HepG2 (cell line): Measurements from ENCODE around the gene MSMP. TPM values are rescaled to one million over a fixed set of nuclear protein-coding genes. Genes with fewer than 3 reads are reported as not detected.

ENCODE experiments used
- ATAC-seq: fragments of 200-7000 bp; cut with Tn5 transposase; 3 replicates; pipeline ENCODE4 v1.9.1; 2020; ENCODE audit warnings: mild to moderate bottlenecking, moderate library complexity
- BruUV-seq: library from RNA; stranded (reverse); fragments of 400-500 nt; replicated peaks from 2 replicates; lab custom pipeline; 2021; lab: Mats Ljungman, UMichigan
- CTCF ChIA-PET: fragments of 300-600 bp; formaldehyde crosslinking; extraction: SDS; loops from one replicate; lab custom pipeline; 2021; ENCODE audit warnings: low total read pairs, inconsistent platforms, low intra/inter-chr PET ratio; lab: Yijun Ruan, JAX
- POLR2A ChIA-PET: fragments of 350-600 bp; sonication (Branson Sonifier 250); formaldehyde crosslinking; loops from one replicate; lab custom pipeline; 2020; ENCODE audit warnings: antibody characterized with exemption, inconsistent platforms; lab: Yijun Ruan, JAX
- DNase-seq: peaks from one replicate; pipeline ENCODE4 v3.0.0-alpha.2; 2015; ENCODE audit warnings: low spot score
- FAIRE-seq: peaks from 3 replicates; lab custom pipeline; 2011; peaks lifted over from hg19 to GRCh38; lab: Jason Lieb, UNC
- H2AFZ ChIP-seq: one replicate; pipeline ENCODE4 v1.6.1; 2011; ENCODE audit warnings: low read length, inconsistent platforms
- H3K27ac ChIP-seq: fragments of 300-600 bp; 3 replicates; pipeline ENCODE4 v1.8.0; 2011; ENCODE audit warnings: mixed run types, mild to moderate bottlenecking, mixed read lengths, low read length, inconsistent platforms; ENCODE audit not compliant: insufficient read depth; ENCODE audit errors: extremely low read length
- H3K27me3 ChIP-seq, 2 experiments: fragments of 200-600 bp in 1 of 2; 2 replicates in 1 of 2; 3 replicates in 1 of 2; pipeline versions ENCODE4 v1.6.0 to v1.8.0; 2011; ENCODE audit warnings: low read length in 2 of 2, mild to moderate bottlenecking in 2 of 2, moderate library complexity in 2 of 2, inconsistent platforms in 1 of 2; ENCODE audit not compliant: insufficient read depth in 2 of 2, control insufficient read depth in 1 of 2
- H3K36me3 ChIP-seq, 2 experiments: fragments of 200-600 bp in 1 of 2; replicated peaks in 1 of 2; 2 replicates in 1 of 2; 3 replicates in 1 of 2; pipeline versions ENCODE4 v1.5.1 to v1.8.0; 2011; ENCODE audit warnings: low read length in 2 of 2, inconsistent platforms in 1 of 2; ENCODE audit not compliant: insufficient read depth in 2 of 2, control insufficient read depth in 1 of 2
- H3K4me1 ChIP-seq: 2 replicates; pipeline ENCODE4 v1.5.1; 2012; ENCODE audit warnings: low read length, inconsistent platforms; ENCODE audit not compliant: insufficient read depth
- H3K4me2 ChIP-seq: 2 replicates; pipeline ENCODE4 v1.6.0; 2011; ENCODE audit warnings: low read depth, low read length, inconsistent platforms
- H3K4me3 ChIP-seq, 3 experiments: fragments of 200-600 bp in 1 of 3; sonication (generic), shearing (Covaris generic) in 1 of 3; replicated peaks in 1 of 3; 2 replicates each; pipeline ENCODE4 v1.5.1; 2011 to 2016; ENCODE audit warnings: low read length in 3 of 3, inconsistent platforms in 2 of 3, low read depth in 2 of 3, mild to moderate bottlenecking in 2 of 3, control low read depth in 1 of 3, mixed read lengths in 1 of 3; ENCODE audit not compliant: insufficient read depth in 1 of 3
- H3K79me2 ChIP-seq: one replicate; pipeline ENCODE4 v1.6.1; 2011; ENCODE audit warnings: low read length, inconsistent platforms; ENCODE audit not compliant: insufficient read depth
- H3K9ac ChIP-seq: 2 replicates; pipeline ENCODE4 v1.6.0; 2011; ENCODE audit warnings: mild to moderate bottlenecking, low read depth, low read length, inconsistent platforms; ENCODE audit not compliant: insufficient read depth
- H3K9me3 ChIP-seq: 2 replicates; pipeline ENCODE4 v1.5.1; 2012; ENCODE audit warnings: mild to moderate bottlenecking, low read length
- H4K20me1 ChIP-seq: 2 replicates; pipeline ENCODE4 v1.6.0; 2011; ENCODE audit warnings: inconsistent platforms, mild to moderate bottlenecking, low read length, moderate library complexity; ENCODE audit not compliant: insufficient read depth
- AGO2 ChIP-seq: fragments of 200-400 bp; formaldehyde crosslinking; optimal IDR thresholded peaks from 2 replicates; pipeline ENCODE3; 2017; ENCODE audit warnings: mild to moderate bottlenecking, low read depth, low read length, moderate library complexity
- FOXO1 ChIP-seq: sonication (generic); formaldehyde crosslinking; IDR thresholded peaks from 2 replicates; pipeline ENCODE4 v1.4.0; 2020; ENCODE audit warnings: missing genetic modification reagents
- MNT ChIP-seq: fragments of 450-650 bp; IDR thresholded peaks from 2 replicates; pipeline ENCODE4 v1.6.1; 2016
- RCOR2 ChIP-seq: IDR thresholded peaks from 2 replicates; pipeline ENCODE4 v1.6.1; 2016; ENCODE audit warnings: missing biosample characterization, missing genetic modification reagents
- ZNF281 ChIP-seq: sonication (generic); formaldehyde crosslinking; IDR thresholded peaks from 2 replicates; pipeline ENCODE4 v1.4.0; 2020; ENCODE audit warnings: missing genetic modification reagents, borderline replicate concordance
- ZNF703 ChIP-seq: sonication (generic); formaldehyde crosslinking; IDR thresholded peaks from 2 replicates; pipeline ENCODE4 v1.5.1; 2020; ENCODE audit warnings: missing genetic modification reagents, mild to moderate bottlenecking, moderate library complexity, borderline replicate concordance
- ZNF720 ChIP-seq: sonication (generic); formaldehyde crosslinking; IDR thresholded peaks from 2 replicates; pipeline ENCODE4 v1.4.0; 2020; ENCODE audit warnings: missing genetic modification reagents
- WGBS: methylation state at CpG from one replicate; pipeline ENCODE4 v1.1.6; 2017; ENCODE audit warnings: low lambda C conversion rate; 5-methylcytosine and 5-hydroxymethylcytosine counted together
- in situ Hi-C: cut with HindIII; loops from 2 replicates; pipeline ENCODE4 v1.10.0; 2017; ENCODE audit warnings: low pct_unique_long_range_greater_than_20kb; ENCODE audit not compliant: extremely low pct_ligation_motif_present
- intact Hi-C: fragments of 100-400 bp; cut with micrococcal nuclease; formaldehyde crosslinking; loops from one replicate; pipeline ENCODE4 v1.10.0; 2022; ENCODE audit not compliant: unreplicated experiment
- polyA plus RNA-seq, 8 experiments: library from polyadenylated mRNA; depleted of rRNA in 3 of 8; stranded (reverse) in 7 of 8; unstranded in 1 of 8; fragments of >200 nt; fragmentation: Illumina TruSeq in 4 of 8; extraction: Trizol in 4 of 8; gene quantifications; 2 replicates each; pipeline versions ENCODE4 v1.2.1 to v1.2.3, GENCODE V29; 2011 to 2016; ENCODE audit warnings: low read depth in 4 of 8, missing spikeins in 1 of 8, mixed read lengths in 1 of 8; ENCODE audit not compliant: insufficient read depth in 1 of 8
- total RNA-seq, 5 experiments: library from RNA; depleted of rRNA; stranded (reverse); fragments of >200 nt; fragmentation: Illumina TruSeq; extraction: Trizol; gene quantifications; 2 replicates each; pipeline ENCODE4 v1.2.3, GENCODE V29; 2016; ENCODE audit warnings: low read depth in 1 of 5

MSMP gene
- total and polyA plus RNA-seq, 2 of the 13 experiments (the other 11 are each of a cell fraction or from before 2014, with no cell fraction given), result 0.24 to 0.46 TPM

- H3K4me2 ChIP-seq, result no peak overlapping the region
- H3K79me2 ChIP-seq, result no peaks in the 10 kb centered on the region
- no peaks in the 10 kb centered on the region for H4K20me1 ChIP-seq
- H3K36me3 ChIP-seq, result peaks cover 52 to 91% of the 10 kb centered on the region in 2 experiments
- no peak for TF ChIP-seq FOXO1
- TF ChIP-seq ZNF720, result no peak
- TF ChIP-seq, all 625 proteins: peak for 0
- FAIRE-seq (no peak), DNase-seq (no peak), ATAC-seq (no peak)
- BruUV-seq, result no TSS peak
- ChIA-PET POLR2A (interaction anchor here (1.3 kb wide), 1 partner anchor 27 kb away, joined by 3 read pairs; the partner anchor contains the start of genes CREB3 and TLN1), CTCF (no interaction called here)
- H3K4me3 ChIP-seq, result no peak overlapping the region
- no peaks in the 10 kb centered on the region for H3K9me3 ChIP-seq
- in situ Hi-C loops (no loop called here), intact Hi-C loops (no loop called here)
- H3K4me1 ChIP-seq, result no peaks in the 10 kb centered on the region
- no peak overlapping the region for H2AFZ ChIP-seq
- H3K27ac ChIP-seq, result no peak overlapping the region
- no peak overlapping the region for H3K9ac ChIP-seq
- 96% methylated on average over 8 of the region's 8 CpGs for WGBS
- H3K27me3 ChIP-seq, result no peaks in the 10 kb centered on the region
These were observed 48.7 kb downstream of the MSMP start for GRCh38 chr9:35705372-35705771.

- intact Hi-C loops, result no loop called here
- ATAC-seq, result no peak
- TF ChIP-seq RCOR2 (no peak), ZNF281 (CRISPR knock-in tag) (no peak), MNT (0 out of 2 replicates have a peak, but pooled peaks have one; percentile 8), ZNF703 (CRISPR knock-in tag) (no peak), AGO2 (peak; percentile 35)
- H2AFZ ChIP-seq, result no peak overlapping the region
- peaks cover 62 to 97% of the 10 kb centered on the region in 2 experiments for H3K36me3 ChIP-seq
- no peak for DNase-seq
- H3K4me2 ChIP-seq, result no peak overlapping the region
- CTCF ChIA-PET, result no interaction called here
- BruUV-seq, result TSS peak; percentile 37
- 97% methylated on average over 26 of the region's 26 CpGs for WGBS
- POLR2A ChIA-PET, result no interaction called here
- no peaks in the 10 kb centered on the region for H3K9me3 ChIP-seq
- H3K27ac ChIP-seq, result no peak overlapping the region
- no peaks in the 10 kb centered on the region for H3K79me2 ChIP-seq
- no peaks in the 10 kb centered on the region for H3K4me1 ChIP-seq
- H3K4me3 ChIP-seq, result no peak overlapping the region
- no peak overlapping the region for H3K9ac ChIP-seq
- FAIRE-seq, result no peak
- no peaks in the 10 kb centered on the region for H4K20me1 ChIP-seq
- in situ Hi-C loops, result no loop called here
- H3K27me3 ChIP-seq, result no peaks in the 10 kb centered on the region
These were observed 50.0 kb downstream of the MSMP start for GRCh38 chr9:35703906-35704672.
